OCI-LY3 (cell line): ENCODE data around the gene APBB2.

Experiments
- H2AFZ ChIP-seq: fragments of 200-600, 300-600 bp; shearing (Covaris generic); 2 replicates; pipeline ENCODE4 v1.6.0; 2014; ENCODE audit warnings: antibody characterized with exemption, low read depth, low read length
- H3K27ac ChIP-seq: fragments of 200-600, 300-600 bp; sonication (generic); 2 replicates; pipeline ENCODE4 v1.5.1; 2014; ENCODE audit warnings: mild to moderate bottlenecking, low read length, moderate library complexity, mixed read lengths
- H3K27me3 ChIP-seq: fragments of 200-600, 300-600 bp; sonication (generic); 2 replicates; pipeline ENCODE4 v1.6.1; 2014; ENCODE audit warnings: low read depth, low read length, mixed read lengths
- H3K36me3 ChIP-seq: fragments of 200-600, 300-600 bp; sonication (generic); replicated peaks from 2 replicates; pipeline ENCODE3; 2014; ENCODE audit warnings: low read depth, low read length, mixed read lengths
- H3K4me1 ChIP-seq: fragments of 300-600, 200-600 bp; sonication (generic); 2 replicates; pipeline ENCODE4 v1.6.1; 2014; ENCODE audit warnings: low read length, mixed read lengths
- H3K4me2 ChIP-seq: fragments of 200-600, 300-600 bp; sonication (generic); 2 replicates; pipeline ENCODE4 v1.6.1; 2014; ENCODE audit warnings: low read length, mixed read lengths
- H3K4me3 ChIP-seq: fragments of 300-600, 200-600 bp; sonication (generic); 2 replicates; pipeline ENCODE4 v1.5.1; 2014; ENCODE audit warnings: antibody characterized with exemption, mild to moderate bottlenecking, low read length, moderate library complexity
- H3K79me2 ChIP-seq: fragments of 300-600, 200-600 bp; shearing (Covaris generic); 2 replicates; pipeline ENCODE4 v1.6.1; 2014; ENCODE audit warnings: mild to moderate bottlenecking, low read length, mixed read lengths
- H3K9ac ChIP-seq: fragments of 300-600, 200-600 bp; shearing (Covaris generic); 2 replicates; pipeline ENCODE4 v1.6.0; 2014; ENCODE audit warnings: mild to moderate bottlenecking, low read length, moderate library complexity
- H3K9me3 ChIP-seq: fragments of 200-600, 300-600 bp; shearing (Covaris generic); 2 replicates; pipeline ENCODE4 v1.6.1; 2014; ENCODE audit warnings: low read length, mixed read lengths; ENCODE audit not compliant: insufficient read depth
- H4K20me1 ChIP-seq: fragments of 200-600, 300-600 bp; sonication (generic); 2 replicates; pipeline ENCODE4 v1.6.1; 2016; ENCODE audit warnings: low read length, mixed read lengths; ENCODE audit not compliant: insufficient read depth
- CTCF ChIP-seq: fragments of 200-600, 300-600 bp; sonication (generic); IDR thresholded peaks from 2 replicates; pipeline ENCODE4 v1.5.1; 2014; ENCODE audit warnings: antibody characterized with exemption, low read length, low read depth
- EZH2phosphoT487 ChIP-seq: fragments of 200-600 bp; shearing (Covaris generic); IDR thresholded peaks from 2 replicates; pipeline ENCODE4 v1.6.1; 2018; ENCODE audit warnings: antibody characterized with exemption, mixed run types, low read depth

Gene APBB2

GRCh38 chr4:41144040-41144379, 70.3 kb downstream of the APBB2 start:
- Histone ChIP-seq H3K79me2 (no peaks in the 10 kb centered on the region), H3K4me1 (no peaks in the 10 kb centered on the region), H3K27me3 (no peaks in the 10 kb centered on the region), H4K20me1 (no peaks in the 10 kb centered on the region), H3K36me3 (no peaks in the 10 kb centered on the region), H3K4me2 (no peak overlapping the region), H3K9me3 (no peaks in the 10 kb centered on the region), H3K9ac (no peak overlapping the region), H3K4me3 (no peak overlapping the region), H2AFZ (no peak overlapping the region), H3K27ac (no peak overlapping the region)
- TF ChIP-seq EZH2phosphoT487 = no peak
- TF ChIP-seq CTCF = no peak

DNA sequence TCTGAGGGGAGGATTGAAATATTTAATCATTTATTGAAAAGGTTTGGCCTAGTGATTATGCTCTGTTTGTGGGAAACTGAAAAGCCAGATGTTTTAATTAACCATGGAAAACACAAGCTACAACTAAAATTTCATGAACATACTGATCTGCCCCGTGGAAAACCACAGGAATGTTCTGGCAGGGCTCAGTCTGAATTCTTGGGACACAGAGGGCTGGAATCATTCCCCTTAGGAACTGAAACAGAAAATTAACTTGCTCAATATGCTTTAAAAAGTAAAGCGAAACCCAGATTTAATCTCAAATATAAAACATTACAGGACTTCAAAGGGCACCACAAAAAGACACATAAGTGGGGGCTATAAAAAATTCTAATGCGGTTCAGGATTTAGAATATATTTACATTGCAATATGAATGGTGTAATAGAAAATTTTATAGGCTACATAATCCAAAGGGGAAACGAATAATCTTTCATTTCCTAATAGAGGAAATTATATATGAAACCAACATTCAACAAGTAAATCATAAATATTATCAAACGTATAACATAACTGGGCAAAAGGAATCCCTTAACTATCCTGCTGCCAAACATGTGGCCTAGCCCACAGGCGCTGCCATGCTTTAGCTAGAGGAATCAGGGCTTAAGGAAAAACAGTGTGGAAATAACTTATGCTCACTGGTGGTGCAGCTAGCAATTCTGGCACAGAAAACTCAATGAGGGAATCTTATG, 70.9 kb downstream of the APBB2 start:
- Histone ChIP-seq H3K27ac (no peak overlapping the region), H3K4me2 (no peak overlapping the region), H3K9ac (no peak overlapping the region), H3K9me3 (no peaks in the 10 kb centered on the region), H3K36me3 (no peaks in the 10 kb centered on the region), H2AFZ (no peak overlapping the region), H4K20me1 (no peaks in the 10 kb centered on the region), H3K4me3 (no peak overlapping the region), H3K79me2 (no peaks in the 10 kb centered on the region), H3K4me1 (no peaks in the 10 kb centered on the region), H3K27me3 (no peaks in the 10 kb centered on the region)
- no peak for TF ChIP-seq EZH2phosphoT487
- no peak for TF ChIP-seq CTCF

DNA sequence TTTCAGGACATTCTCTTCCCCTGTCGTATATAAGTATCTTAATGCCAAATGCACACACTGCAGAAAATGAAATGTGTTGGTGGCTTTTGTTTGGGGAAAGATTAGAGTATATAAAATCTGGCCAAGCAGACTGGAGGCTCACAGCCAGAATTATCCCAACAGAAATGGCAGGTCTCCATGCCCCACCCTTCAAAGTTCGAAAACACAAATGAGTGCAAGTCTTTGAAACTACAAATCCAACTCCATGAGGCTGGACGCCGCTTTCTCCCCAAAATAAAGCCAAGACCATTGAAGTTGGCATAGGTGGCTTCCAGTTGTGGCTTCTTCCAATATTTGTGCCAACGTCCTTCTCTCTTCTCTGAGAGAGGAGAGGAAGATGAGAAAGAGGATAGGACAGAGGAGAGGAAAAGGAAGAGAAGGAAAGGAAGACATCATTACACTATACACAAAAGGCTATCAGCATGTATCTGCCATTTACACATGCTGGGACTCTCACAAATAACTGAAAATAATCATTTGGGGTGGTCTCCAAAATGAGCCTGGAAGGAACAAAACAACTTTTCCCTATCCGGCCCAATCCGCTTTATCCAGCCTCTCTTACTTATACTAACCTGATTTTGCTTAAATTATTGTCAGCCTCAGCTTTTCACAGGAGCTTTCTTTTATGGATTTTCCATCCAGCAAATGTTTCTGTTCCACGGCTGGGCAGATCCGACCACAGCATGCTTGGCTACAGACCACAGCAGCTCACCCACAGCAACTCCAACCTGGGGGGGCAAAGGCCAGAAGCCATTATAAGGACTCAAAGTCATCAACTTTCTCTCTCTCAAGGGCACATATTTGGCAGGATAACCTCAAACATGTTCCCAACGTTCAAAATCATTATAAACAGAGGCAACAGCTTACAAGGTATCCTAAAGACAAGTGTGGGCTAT, 71.7 kb downstream of the APBB2 start:
- Histone ChIP-seq H3K4me2 (no peak overlapping the region), H3K4me1 (no peaks in the 10 kb centered on the region), H3K79me2 (no peaks in the 10 kb centered on the region), H3K9me3 (no peaks in the 10 kb centered on the region), H3K4me3 (no peak overlapping the region), H2AFZ (no peak overlapping the region), H3K36me3 (no peaks in the 10 kb centered on the region), H3K9ac (no peak overlapping the region), H3K27ac (no peak overlapping the region), H4K20me1 (no peaks in the 10 kb centered on the region), H3K27me3 (no peaks in the 10 kb centered on the region)
- no peak for TF ChIP-seq EZH2phosphoT487
- TF ChIP-seq CTCF = no peak

- H3K79me2 ChIP-seq = no peaks in the 10 kb centered on the region
- no peaks in the 10 kb centered on the region for H4K20me1 ChIP-seq
- H3K27ac ChIP-seq = no peak overlapping the region
- H3K36me3 ChIP-seq = no peaks in the 10 kb centered on the region
- no peak overlapping the region for H3K4me3 ChIP-seq
- H2AFZ ChIP-seq = no peak overlapping the region
- no peak for TF ChIP-seq CTCF
- no peak for TF ChIP-seq EZH2phosphoT487
- H3K4me1 ChIP-seq = no peaks in the 10 kb centered on the region
- H3K4me2 ChIP-seq = no peak overlapping the region
- no peak overlapping the region for H3K9ac ChIP-seq
- H3K9me3 ChIP-seq = no peaks in the 10 kb centered on the region
- H3K27me3 ChIP-seq = no peaks in the 10 kb centered on the region
These were observed 72.4 kb downstream of the APBB2 start for GRCh38 chr4:41141900-41142299.
